ENCODE results near the gene ATP10A.

DNA sequence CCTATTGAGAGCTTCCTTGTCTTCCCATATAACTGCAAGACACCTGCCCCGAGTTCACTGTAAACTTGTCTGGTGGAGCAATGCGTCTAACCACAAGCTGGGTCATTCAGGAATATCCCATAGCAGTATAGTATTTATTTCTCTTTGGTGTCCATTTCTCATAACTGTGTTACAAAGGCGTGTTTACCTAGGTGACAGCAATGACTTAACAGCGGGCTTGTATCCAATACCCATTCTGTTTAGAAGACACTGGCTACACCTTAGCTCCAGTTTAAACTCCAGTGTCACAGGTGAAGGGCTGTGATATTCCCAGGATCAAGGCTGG is 24.3 kb downstream of the ATP10A start:
- TF ChIP-seq, protein P1, sequence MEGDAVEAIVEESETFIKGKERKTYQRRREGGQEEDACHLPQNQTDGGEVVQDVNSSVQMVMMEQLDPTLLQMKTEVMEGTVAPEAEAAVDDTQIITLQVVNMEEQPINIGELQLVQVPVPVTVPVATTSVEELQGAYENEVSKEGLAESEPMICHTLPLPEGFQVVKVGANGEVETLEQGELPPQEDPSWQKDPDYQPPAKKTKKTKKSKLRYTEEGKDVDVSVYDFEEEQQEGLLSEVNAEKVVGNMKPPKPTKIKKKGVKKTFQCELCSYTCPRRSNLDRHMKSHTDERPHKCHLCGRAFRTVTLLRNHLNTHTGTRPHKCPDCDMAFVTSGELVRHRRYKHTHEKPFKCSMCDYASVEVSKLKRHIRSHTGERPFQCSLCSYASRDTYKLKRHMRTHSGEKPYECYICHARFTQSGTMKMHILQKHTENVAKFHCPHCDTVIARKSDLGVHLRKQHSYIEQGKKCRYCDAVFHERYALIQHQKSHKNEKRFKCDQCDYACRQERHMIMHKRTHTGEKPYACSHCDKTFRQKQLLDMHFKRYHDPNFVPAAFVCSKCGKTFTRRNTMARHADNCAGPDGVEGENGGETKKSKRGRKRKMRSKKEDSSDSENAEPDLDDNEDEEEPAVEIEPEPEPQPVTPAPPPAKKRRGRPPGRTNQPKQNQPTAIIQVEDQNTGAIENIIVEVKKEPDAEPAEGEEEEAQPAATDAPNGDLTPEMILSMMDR (IDR thresholded peaks at IDR 0.05): no peak
- no peak for TF ChIP-seq POLR2A (IDR thresholded peaks at IDR 0.05)

All from heart left ventricle (tissue), 13 donors.